Measurements from ENCODE around the gene KRT7.
"Not testable (repeated sequence)": the region's sequence is repeated elsewhere in the genome, so short reads cannot be mapped to it uniquely, and the experiment has no call there.

The KRT7 gene

DNA sequence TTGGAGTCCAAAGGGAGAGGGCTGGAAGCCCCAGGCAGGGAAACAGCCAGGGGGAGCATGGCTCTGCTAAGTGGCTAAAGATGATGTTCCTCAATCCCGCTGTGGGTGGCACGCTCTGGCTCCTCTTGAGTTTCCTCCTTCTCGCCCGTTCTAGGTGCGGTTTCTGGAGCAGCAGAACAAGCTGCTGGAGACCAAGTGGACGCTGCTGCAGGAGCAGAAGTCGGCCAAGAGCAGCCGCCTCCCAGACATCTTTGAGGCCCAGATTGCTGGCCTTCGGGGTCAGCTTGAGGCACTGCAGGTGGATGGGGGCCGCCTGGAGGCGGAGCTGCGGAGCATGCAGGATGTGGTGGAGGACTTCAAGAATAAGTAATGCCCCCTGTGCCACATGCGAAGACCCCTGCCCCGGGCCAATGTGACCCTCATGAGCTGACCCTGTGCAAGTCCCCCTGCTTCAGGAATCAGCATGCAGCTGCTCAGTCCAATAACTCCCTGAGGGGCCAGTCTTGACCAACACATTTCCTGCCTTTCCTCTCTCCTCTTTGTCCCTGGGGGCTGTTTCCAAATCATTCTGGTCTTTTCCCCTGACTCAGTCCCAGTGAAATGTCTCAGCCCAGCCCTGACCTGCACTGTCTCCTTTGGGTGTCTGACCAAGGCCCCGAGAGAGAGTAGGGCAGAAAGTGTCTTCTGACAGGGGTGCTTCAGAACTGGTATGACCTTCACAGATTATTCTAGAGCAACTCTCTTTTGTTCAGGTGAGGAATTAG is 2.1 kb downstream of the KRT7 start:
- TF ChIP-seq, protein P1, sequence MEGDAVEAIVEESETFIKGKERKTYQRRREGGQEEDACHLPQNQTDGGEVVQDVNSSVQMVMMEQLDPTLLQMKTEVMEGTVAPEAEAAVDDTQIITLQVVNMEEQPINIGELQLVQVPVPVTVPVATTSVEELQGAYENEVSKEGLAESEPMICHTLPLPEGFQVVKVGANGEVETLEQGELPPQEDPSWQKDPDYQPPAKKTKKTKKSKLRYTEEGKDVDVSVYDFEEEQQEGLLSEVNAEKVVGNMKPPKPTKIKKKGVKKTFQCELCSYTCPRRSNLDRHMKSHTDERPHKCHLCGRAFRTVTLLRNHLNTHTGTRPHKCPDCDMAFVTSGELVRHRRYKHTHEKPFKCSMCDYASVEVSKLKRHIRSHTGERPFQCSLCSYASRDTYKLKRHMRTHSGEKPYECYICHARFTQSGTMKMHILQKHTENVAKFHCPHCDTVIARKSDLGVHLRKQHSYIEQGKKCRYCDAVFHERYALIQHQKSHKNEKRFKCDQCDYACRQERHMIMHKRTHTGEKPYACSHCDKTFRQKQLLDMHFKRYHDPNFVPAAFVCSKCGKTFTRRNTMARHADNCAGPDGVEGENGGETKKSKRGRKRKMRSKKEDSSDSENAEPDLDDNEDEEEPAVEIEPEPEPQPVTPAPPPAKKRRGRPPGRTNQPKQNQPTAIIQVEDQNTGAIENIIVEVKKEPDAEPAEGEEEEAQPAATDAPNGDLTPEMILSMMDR (IDR thresholded peaks at IDR 0.05; ENCODE audit: control insufficient read depth, extremely low read depth, insufficient read depth): no peak
- H3K4me3 ChIP-seq (ENCODE audit: low read depth, low read length): no peak overlapping the region
- DNase-seq (ENCODE audit: low read depth): no peak

DNA sequence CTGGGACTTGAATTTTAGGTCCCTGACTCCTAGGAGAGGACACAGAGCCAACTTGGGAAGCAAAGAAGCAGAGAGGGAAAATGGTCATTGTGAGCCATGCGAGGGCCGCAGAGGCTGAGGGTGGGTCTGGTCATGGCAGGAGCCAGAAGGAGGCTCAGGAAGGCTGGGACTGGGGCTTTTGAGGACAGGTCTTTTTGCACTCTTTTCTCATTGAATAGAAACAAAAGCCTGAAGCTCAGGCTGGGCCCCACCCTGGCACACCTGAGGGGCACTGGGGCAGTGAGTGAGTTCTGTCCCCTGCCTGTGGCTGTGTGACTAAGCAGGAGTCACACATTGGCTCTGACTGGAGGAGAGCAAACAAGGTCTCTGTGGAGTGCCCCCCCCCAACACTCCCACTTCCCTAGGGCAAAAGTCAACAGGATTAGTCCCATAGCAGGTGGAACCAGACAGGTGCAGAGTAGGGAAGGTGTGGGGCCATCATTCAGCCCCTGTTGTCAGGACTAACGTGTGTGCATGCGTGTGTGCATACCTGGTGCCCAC is 2.8 kb downstream of the KRT7 start:
- TF ChIP-seq, protein P1 (IDR thresholded peaks at IDR 0.05; ENCODE audit: control insufficient read depth, extremely low read depth, insufficient read depth): no peak
- no peak for DNase-seq (ENCODE audit: low read depth)
- H3K4me3 ChIP-seq (ENCODE audit: low read depth, low read length): no peak overlapping the region

DNA sequence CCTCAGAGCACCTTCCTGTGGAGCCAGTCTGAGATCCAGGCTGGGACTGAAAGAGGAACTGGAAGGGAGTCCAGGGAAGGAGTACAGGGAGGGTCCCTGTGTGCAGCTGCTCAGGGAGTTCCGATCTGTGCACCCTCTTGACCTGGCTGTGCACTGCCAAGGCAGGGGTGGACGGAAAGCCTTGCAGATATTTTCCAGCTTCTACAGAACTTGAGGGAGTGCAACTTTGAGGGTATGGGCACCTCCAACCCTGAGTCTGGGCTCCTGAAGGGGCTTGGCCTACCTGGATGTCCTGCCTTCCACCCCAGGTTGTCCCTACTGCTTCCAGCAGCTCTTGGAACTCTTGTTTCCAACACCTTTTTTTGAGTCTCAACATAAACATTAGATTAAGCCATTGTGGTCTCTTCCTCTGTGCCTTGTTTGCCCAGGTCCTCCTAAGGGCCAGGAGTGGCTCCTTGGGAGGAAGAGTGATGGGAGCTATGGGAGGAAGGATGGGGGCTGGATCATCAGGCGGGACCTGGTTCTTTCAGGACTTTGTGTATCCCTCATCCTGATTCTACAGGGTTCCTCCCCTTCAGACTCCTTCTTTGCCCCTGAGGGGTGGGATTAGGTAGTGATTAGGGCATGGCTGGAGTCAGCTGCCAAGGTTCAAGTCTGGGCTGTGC is 3.5 kb downstream of the KRT7 start:
- no peak for DNase-seq (ENCODE audit: low read depth)
- TF ChIP-seq, protein P1 (IDR thresholded peaks at IDR 0.05; ENCODE audit: control insufficient read depth, extremely low read depth, insufficient read depth): no peak
- H3K4me3 ChIP-seq (ENCODE audit: low read depth, low read length): no peak overlapping the region

DNA sequence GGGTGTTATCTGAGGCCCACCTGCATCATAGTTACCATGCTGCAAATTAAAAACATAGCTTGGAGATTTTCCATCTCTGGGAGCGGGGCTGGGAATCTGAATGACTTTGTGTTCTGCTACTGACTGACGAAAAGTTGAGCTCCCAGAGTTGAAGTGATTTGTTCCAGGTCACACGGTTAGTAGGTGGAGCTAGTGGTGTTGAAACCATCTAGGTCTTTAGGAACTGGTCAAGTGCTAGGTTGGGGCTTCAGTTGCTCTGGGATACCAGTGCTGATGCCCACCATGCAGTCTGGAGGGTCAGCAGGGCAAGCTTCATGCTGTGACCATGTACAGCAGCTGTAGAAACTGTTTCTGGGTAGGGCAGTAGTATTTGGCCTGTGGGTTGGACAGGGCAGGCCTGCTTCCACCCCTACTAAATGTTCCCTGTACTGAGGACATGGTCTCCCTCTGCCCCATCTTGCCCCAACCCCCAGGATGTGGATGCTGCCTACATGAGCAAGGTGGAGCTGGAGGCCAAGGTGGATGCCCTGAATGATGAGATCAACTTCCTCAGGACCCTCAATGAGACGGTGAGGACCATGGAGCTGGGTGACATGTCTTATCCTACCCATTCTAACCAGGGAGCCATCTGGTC is 5.3 kb downstream of the KRT7 start:
- no peak overlapping the region for H3K4me3 ChIP-seq (ENCODE audit: low read depth, low read length)
- TF ChIP-seq, protein P1 (IDR thresholded peaks at IDR 0.05; ENCODE audit: control insufficient read depth, extremely low read depth, insufficient read depth): no peak
- DNase-seq (ENCODE audit: low read depth): no peak

DNA sequence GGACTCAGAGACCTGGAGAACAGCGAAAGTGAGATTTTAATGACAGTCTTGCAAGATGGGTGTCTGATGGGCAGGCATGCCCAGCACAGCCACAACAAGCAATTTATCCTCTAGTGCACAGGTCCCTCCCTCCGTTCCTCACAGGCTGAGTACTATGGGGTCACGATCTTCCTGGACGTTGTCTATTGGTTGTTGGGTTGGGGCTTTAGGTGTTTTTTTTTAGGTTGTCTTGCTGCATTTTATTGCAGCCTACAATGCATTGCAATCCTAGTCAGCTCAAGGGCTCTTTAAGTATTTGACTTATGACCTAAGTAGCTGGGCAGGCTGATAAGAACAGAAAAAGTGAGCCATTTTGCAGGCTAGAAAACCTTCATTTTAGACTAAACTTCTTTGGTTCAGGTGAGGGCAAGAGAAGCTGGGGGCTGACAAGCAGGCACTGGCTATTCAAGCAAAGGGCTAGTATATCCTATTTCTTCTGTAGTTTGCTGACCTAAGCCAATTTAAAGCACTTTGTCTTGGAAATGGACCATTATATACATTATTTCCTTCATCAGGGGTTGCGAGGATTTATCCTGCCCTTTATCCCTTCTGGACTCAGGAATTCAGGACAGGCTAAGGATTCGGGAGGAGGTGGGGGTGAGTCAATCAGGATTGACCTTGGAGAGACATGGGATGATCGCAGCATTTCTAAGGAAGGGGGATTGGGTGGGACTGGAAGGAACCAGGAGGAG is 6.0 kb downstream of the KRT7 start:
- TF ChIP-seq, protein P1 (IDR thresholded peaks at IDR 0.05; ENCODE audit: control insufficient read depth, extremely low read depth, insufficient read depth): no peak
- no peak overlapping the region for H3K4me3 ChIP-seq (ENCODE audit: low read depth, low read length)
- no peak for DNase-seq (ENCODE audit: low read depth)

DNA sequence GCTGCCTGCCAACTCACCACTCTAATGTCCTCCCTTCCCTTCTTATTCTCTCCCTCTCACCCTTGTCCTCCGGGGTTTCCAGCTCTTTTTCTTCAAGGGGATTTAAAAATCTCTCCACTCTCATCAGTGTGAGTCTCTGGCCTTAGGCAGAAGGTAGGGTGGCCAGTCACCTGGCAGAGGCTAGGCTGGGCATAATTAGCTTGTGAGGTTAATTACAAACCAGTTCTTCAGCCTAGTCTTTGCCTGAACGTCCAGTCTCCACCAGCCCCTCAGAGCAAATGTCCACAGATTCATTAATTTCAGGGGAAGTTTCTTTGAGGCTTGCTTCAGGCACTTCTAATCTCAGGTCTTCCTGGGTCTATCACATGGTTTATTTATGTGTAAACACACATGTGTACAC is 6.7 kb downstream of the KRT7 start:
- TF ChIP-seq, protein P1 (IDR thresholded peaks at IDR 0.05; ENCODE audit: control insufficient read depth, extremely low read depth, insufficient read depth): no peak
- DNase-seq (ENCODE audit: low read depth): no peak
- no peak overlapping the region for H3K4me3 ChIP-seq (ENCODE audit: low read depth, low read length)

DNA sequence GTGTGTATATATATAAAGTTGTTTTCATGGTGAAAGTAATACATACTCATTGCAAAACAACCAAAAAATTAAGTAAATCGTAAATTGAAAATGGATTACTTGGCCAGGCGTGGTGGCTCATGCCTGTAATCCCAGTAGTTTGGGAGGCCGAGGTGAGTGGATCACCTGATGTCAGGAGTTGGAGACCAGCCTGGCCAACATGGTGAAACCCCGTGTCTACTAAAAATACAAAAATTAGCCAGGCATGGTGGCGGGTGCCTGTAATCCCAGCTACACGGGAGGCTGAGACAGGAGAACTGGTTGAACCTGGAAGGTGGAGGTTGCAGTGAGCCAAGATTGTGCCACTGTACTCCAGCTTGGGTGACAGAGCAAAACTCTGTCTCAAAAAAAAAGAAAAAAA is 7.2 kb downstream of the KRT7 start:
- H3K4me3 ChIP-seq (ENCODE audit: low read depth, low read length): not testable (repeated sequence)

More for the DNA sequence above, 7.2 kb downstream of the KRT7 start:
- not testable (repeated sequence) for DNase-seq (ENCODE audit: low read depth)

Data from LNCaP clone FGC (cell line).